Hepatocyte (in vitro differentiated cells): ENCODE measurements around the gene EVA1A. TPM values are rescaled to one million over a fixed set of nuclear protein-coding genes. Genes with fewer than 3 reads are reported as not detected.

Experiments
- DNase-seq: peaks from one replicate; pipeline ENCODE4 v3.0.0-alpha.2; 2016; ENCODE audit warnings: low spot score
- H2AFZ ChIP-seq: fragments of 200-600 bp; sonication (generic); 2 replicates; pipeline ENCODE4 v1.6.0; 2016; ENCODE audit warnings: antibody characterized with exemption, mild to moderate bottlenecking
- H3K27ac ChIP-seq: fragments of 200-600 bp; sonication (generic); 2 replicates; pipeline ENCODE4 v1.5.1; 2016; ENCODE audit warnings: mild to moderate bottlenecking
- H3K27me3 ChIP-seq: fragments of 200-600 bp; sonication (generic); 2 replicates; pipeline ENCODE4 v1.6.1; 2016
- H3K36me3 ChIP-seq: fragments of 200-600 bp; sonication (generic); replicated peaks from 2 replicates; pipeline ENCODE4 v1.5.1; 2016; ENCODE audit warnings: low read depth; ENCODE audit not compliant: insufficient read depth
- H3K4me1 ChIP-seq: fragments of 200-600 bp; sonication (generic); 2 replicates; pipeline ENCODE4 v1.5.1; 2016; ENCODE audit warnings: mild to moderate bottlenecking, moderate library complexity; ENCODE audit not compliant: insufficient read depth
- H3K4me2 ChIP-seq: fragments of 200-600 bp; sonication (generic); 2 replicates; pipeline ENCODE4 v1.6.0; 2016
- H3K4me3 ChIP-seq: fragments of 200-600 bp; sonication (generic); 2 replicates; pipeline ENCODE4 v1.5.1; 2016; ENCODE audit warnings: mild to moderate bottlenecking
- H3K79me2 ChIP-seq: fragments of 200-600 bp; sonication (generic); 2 replicates; pipeline ENCODE4 v1.6.0; 2017; ENCODE audit warnings: mild to moderate bottlenecking
- H3K9me2 ChIP-seq: fragments of 200-600 bp; sonication (generic); replicated peaks from 2 replicates; pipeline ENCODE4 v1.6.0; 2017; ENCODE audit warnings: mild to moderate bottlenecking; ENCODE audit not compliant: insufficient read depth
- H3K9me3 ChIP-seq: fragments of 200-600 bp; sonication (generic); 2 replicates; pipeline ENCODE4 v1.5.1; 2016; ENCODE audit warnings: low read depth, mild to moderate bottlenecking
- H4K20me1 ChIP-seq: fragments of 200-600 bp; sonication (generic); 2 replicates; pipeline ENCODE4 v1.6.0; 2016; ENCODE audit warnings: mild to moderate bottlenecking; ENCODE audit not compliant: insufficient read depth, poor library complexity, severe bottlenecking
- CTCF ChIP-seq: fragments of 200-600 bp; sonication (generic); IDR thresholded peaks from 2 replicates; pipeline ENCODE4 v1.5.1; 2016; ENCODE audit warnings: antibody characterized with exemption, mild to moderate bottlenecking; ENCODE audit not compliant: poor library complexity
- EZH2 ChIP-seq: fragments of 200-600 bp; sonication (generic); IDR thresholded peaks from 2 replicates; pipeline ENCODE4 v1.6.1; 2016; ENCODE audit warnings: antibody characterized with exemption, mild to moderate bottlenecking, borderline replicate concordance
- EZH2phosphoT487 ChIP-seq: fragments of 200-600 bp; sonication (generic); IDR thresholded peaks from one replicate; pipeline ENCODE4 v1.6.1; 2018; ENCODE audit warnings: antibody characterized with exemption, mild to moderate bottlenecking, low read depth, moderate library complexity; ENCODE audit not compliant: unreplicated experiment, severe bottlenecking
- WGBS: methylation state at CpG from one replicate; pipeline ENCODE4 v1.1.6; 2016; ENCODE audit warnings: low lambda C conversion rate; ENCODE audit errors: missing lambda C conversion rate; 5-methylcytosine and 5-hydroxymethylcytosine counted together
- polyA plus RNA-seq: library from polyadenylated mRNA; unstranded; fragments of >200 nt; fragmentation: Nextera tagmentation; extraction: Ambion mirVana; gene quantifications from 2 replicates; pipeline ENCODE4 v1.2.1, GENCODE V29; 2016
- total RNA-seq: library from RNA; depleted of rRNA; stranded (reverse); fragments of >200 nt; gene quantifications from 2 replicates; pipeline ENCODE4 v1.2.3, GENCODE V29; 2014

EVA1A gene
- total and polyA plus RNA-seq, 2 experiments from 2014 or later = 15.3 to 30.8 TPM

GRCh38 chr2:75495862-75496261, 64.9 kb downstream of the EVA1A start:
- Histone ChIP-seq H3K36me3 (no peaks in the 10 kb centered on the region), H3K4me3 (no peak overlapping the region), H4K20me1 (no peaks in the 10 kb centered on the region), H3K4me2 (no peak overlapping the region), H3K79me2 (no peaks in the 10 kb centered on the region), H2AFZ (no peak overlapping the region), H3K27me3 (no peaks in the 10 kb centered on the region), H3K9me2 (no peaks in the 10 kb centered on the region), H3K27ac (no peak overlapping the region), H3K9me3 (no peaks in the 10 kb centered on the region), H3K4me1 (no peaks in the 10 kb centered on the region)
- no peak for DNase-seq
- WGBS = 68% methylated on average over 2 of the region's 2 CpGs
- TF ChIP-seq CTCF = no peak
- no peak for TF ChIP-seq EZH2
- no peak for TF ChIP-seq EZH2phosphoT487

GRCh38 chr2:75494137-75494769, 66.5 kb downstream of the EVA1A start:
- Histone ChIP-seq H3K27me3 (no peaks in the 10 kb centered on the region), H3K4me3 (no peak overlapping the region), H4K20me1 (no peaks in the 10 kb centered on the region), H2AFZ (no peak overlapping the region), H3K79me2 (no peaks in the 10 kb centered on the region), H3K9me3 (no peaks in the 10 kb centered on the region), H3K4me2 (no peak overlapping the region), H3K27ac (no peak overlapping the region), H3K4me1 (no peaks in the 10 kb centered on the region), H3K9me2 (no peaks in the 10 kb centered on the region), H3K36me3 (no peaks in the 10 kb centered on the region)
- no peak for DNase-seq
- TF ChIP-seq EZH2 (no peak), EZH2phosphoT487 (no peak), CTCF (no peak)
- 96% methylated on average over 6 of the region's 6 CpGs for WGBS

GRCh38 chr2:75493230-75493629, 67.5 kb downstream of the EVA1A start:
- no peaks in the 10 kb centered on the region for H3K27me3 ChIP-seq
- no peaks in the 10 kb centered on the region for H3K4me1 ChIP-seq
- H3K4me3 ChIP-seq = no peak overlapping the region
- no peak overlapping the region for H3K27ac ChIP-seq
- 77% methylated on average over 24 of the region's 25 CpGs for WGBS
- H3K9me2 ChIP-seq = no peaks in the 10 kb centered on the region
- H3K9me3 ChIP-seq = no peaks in the 10 kb centered on the region
- no peak overlapping the region for H3K4me2 ChIP-seq
- TF ChIP-seq EZH2phosphoT487 = no peak
- no peak for TF ChIP-seq EZH2
- no peak for TF ChIP-seq CTCF
- no peaks in the 10 kb centered on the region for H3K79me2 ChIP-seq
- H4K20me1 ChIP-seq = no peaks in the 10 kb centered on the region
- H2AFZ ChIP-seq = no peak overlapping the region
- H3K36me3 ChIP-seq = no peaks in the 10 kb centered on the region
- no peak for DNase-seq
